ENCODE data around the gene XK.
"Not testable (repeated sequence)": the region's sequence is repeated elsewhere in the genome, so short reads cannot be mapped to it uniquely, and the experiment has no call there.

Gene XK, protein sequence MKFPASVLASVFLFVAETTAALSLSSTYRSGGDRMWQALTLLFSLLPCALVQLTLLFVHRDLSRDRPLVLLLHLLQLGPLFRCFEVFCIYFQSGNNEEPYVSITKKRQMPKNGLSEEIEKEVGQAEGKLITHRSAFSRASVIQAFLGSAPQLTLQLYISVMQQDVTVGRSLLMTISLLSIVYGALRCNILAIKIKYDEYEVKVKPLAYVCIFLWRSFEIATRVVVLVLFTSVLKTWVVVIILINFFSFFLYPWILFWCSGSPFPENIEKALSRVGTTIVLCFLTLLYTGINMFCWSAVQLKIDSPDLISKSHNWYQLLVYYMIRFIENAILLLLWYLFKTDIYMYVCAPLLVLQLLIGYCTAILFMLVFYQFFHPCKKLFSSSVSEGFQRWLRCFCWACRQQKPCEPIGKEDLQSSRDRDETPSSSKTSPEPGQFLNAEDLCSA

DNA sequence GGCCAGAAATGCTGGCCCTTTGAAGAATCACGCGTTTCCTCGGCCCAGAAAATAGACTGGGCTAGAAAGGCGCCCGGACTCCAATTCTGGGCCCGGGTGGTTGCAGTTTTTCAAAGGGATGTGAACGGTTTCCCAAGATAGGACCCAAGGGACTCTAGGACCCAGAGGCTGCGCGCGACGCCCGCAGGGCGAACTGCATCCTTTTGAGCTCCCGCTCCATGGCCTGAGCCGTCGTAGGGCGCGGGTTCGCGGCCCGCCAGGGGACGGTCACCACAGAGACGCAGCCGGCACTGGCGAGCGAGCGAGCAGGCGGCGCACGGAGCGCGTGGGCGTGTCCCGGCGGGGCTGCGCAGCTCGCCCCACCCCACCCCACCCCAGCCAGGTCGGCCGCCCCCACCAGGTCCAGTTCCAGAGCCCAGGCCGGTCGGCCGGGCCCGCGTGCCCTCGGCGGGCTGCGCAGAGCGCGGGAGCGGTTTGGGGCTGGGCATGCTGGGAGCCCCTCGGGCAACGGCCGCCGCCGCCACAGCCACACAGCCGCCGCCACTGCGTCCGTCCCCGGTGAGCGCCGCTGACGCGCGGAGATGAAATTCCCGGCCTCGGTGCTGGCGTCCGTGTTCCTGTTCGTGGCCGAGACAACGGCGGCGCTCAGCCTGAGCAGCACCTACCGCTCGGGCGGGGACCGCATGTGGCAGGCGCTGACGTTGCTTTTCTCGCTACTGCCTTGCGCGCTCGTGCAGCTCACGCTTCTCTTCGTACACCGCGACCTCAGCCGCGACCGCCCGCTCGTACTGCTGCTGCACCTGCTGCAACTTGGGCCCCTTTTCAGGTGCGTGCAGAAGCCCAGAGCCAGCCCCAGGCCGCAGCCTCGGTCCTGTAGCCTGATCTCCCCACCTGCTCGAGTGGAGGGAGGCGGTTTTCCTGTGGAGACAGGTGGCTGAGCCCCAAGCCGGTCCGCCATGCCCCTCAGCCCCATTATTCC, at the start of gene XK:
Gene XK (plus strand): TSS at position 411 of the 979 bp plus-strand sequence. CDS start 171 bp downstream, at position 582.
- peak; percentile 48 for DNase-seq
- in situ Hi-C loops (cut with HindIII; ENCODE audit: low pct_ligation_motif_present, low pct_unique_long_range_greater_than_20kb, low sequenced_read_pairs), result no loop called here

DNA sequence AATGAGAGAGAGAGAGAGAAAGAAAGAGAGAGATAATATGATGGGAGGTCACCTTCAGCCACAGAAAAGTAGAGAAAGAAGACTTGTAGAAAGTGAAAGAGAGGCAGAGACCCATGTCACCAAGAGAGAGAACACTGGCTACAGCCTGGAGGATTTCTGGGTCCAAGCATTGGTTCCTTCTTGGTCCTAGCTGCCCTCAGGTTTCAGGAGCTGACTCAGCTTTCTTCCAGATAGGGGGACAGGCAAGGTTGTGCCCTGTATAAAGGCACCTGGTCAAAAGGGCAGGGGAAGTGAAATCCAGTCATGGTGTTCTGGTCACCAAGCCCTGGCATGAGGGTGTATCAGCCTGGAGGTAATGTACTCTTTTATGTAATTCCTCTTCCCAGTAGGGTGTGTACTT, 47.5 kb upstream of the XK start:
- DNase-seq, result no peak
- in situ Hi-C loops (cut with HindIII; ENCODE audit: low pct_ligation_motif_present, low pct_unique_long_range_greater_than_20kb, low sequenced_read_pairs), result no loop called here

DNA sequence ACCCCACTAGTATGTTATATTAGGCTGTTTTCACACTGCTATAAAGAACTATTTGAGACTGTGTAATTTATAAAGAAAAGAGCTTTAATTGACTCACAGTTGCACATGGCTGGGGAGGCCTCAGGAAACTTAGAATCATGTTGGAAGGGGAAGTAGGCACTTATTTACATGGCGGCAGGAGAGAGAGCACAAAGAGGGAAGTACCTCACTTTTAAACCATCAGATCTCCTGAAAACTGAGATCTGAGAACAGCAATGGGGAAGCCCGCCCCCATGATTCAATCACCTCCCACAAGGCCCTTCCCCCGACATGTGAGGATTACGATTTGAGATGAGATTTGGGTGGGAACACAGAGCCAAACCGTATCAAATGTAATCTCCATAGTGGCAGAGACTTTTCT, 45.4 kb upstream of the XK start:
- in situ Hi-C loops (cut with HindIII; ENCODE audit: low pct_ligation_motif_present, low pct_unique_long_range_greater_than_20kb, low sequenced_read_pairs), result no loop called here
- no peak for DNase-seq

DNA sequence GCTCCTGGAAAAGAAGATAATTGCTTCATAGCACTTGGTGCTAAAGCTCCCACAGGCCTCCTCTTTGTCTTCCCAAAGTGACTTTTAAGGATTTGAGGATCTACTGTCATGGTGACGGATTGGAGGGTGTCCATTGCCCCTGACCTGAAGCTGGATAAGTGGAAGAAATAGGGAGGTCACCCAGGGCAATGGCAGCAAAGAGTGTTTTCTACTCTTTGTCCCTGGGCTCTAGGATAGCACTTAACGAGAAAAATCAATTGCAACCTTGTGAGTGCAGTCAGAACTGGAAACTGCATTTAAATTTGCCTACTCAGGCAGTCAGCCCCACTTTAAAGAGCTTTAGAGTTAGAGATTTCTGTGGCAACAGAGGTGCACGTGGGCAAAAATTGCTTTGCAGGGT, 43.7 kb upstream of the XK start:
- in situ Hi-C loops (cut with HindIII; ENCODE audit: low pct_ligation_motif_present, low pct_unique_long_range_greater_than_20kb, low sequenced_read_pairs), result no loop called here
- DNase-seq, result no peak

DNA sequence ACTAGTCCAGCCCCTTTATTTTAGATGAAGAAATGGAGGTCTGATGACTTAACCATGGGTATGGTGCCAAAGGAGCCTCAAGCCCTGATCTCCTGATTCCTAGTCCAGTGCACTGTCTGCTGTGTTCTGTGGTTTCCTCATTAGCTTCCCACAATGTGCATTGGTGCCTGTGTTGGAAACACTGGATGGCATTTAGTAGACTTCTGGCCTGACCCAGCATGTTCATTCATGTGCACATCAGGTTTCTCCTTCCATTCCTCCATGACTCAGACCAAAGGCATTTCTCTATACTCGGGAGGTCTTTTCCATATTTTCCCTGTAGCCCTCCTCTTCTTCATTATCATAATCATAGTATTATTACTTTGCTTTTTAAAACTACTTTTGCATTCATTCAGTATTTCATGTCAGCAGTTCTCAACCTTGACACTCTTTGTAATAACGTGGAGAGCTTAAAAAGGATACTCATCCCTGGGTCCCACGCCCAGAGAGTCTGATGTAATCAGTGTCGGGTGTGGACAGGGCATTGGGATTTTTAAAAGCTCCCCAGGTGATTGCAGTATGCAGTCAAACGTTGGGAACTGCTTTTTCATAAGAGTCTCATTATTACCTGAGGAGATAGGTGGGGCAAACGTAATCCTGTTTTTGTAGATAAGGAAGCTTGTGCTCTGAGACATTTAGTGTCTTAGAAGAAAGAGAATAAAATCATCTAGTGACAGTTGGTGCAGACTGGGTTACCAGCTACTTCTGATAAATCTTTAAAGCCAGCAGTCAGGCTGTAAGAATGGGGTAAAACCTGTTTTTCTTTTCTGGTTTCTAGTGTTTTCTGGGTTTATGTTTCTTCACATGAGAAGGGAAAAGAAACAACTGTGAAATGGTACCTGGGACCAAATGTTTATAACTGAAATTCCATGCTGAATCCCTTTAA, 40.9 kb upstream of the XK start:
- in situ Hi-C loops (cut with HindIII; ENCODE audit: low pct_ligation_motif_present, low pct_unique_long_range_greater_than_20kb, low sequenced_read_pairs), result no loop called here
- DNase-seq, result no peak

DNA sequence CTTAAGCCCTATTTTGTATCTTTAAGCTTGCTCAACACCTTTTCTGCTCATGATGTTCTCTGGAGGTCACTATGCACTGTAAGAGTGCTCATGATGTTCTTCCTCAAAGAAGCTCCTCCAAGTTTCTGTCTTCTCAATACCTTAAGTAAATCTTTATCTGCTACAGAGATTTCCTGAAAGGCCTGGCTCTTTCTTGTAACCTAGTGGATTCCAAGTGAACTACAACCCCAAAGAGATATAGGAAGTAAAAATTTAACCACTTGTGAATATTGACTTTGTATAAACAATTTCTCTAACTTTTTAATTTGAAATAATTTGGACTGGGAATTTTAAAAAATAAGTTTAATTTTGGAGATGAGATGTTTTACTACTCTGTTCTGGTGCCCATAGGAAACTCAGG, 39.3 kb upstream of the XK start:
- in situ Hi-C loops (cut with HindIII; ENCODE audit: low pct_ligation_motif_present, low pct_unique_long_range_greater_than_20kb, low sequenced_read_pairs), result no loop called here
- peak; percentile 0 for DNase-seq

DNA sequence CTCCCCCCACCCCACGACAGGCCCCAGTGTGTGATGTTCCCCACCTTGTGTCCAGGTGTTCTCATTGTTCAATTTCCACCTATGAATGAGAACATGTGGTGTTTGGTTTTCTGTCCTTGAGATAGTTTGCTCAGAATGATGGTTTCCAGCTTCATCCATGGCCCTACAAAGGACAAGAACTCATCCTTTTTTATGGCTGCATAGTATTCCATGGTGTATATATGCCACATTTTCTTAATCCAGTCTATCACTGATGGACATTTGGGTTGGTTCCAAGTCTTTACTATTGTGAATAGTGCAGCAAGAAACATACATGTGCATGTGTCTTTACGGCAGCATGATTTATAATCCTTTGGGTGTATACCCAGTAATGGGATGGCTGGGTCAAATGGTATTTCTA, 34.7 kb upstream of the XK start:
- in situ Hi-C loops (cut with HindIII; ENCODE audit: low pct_ligation_motif_present, low pct_unique_long_range_greater_than_20kb, low sequenced_read_pairs); DNase-seq: not testable (repeated sequence)

DNA sequence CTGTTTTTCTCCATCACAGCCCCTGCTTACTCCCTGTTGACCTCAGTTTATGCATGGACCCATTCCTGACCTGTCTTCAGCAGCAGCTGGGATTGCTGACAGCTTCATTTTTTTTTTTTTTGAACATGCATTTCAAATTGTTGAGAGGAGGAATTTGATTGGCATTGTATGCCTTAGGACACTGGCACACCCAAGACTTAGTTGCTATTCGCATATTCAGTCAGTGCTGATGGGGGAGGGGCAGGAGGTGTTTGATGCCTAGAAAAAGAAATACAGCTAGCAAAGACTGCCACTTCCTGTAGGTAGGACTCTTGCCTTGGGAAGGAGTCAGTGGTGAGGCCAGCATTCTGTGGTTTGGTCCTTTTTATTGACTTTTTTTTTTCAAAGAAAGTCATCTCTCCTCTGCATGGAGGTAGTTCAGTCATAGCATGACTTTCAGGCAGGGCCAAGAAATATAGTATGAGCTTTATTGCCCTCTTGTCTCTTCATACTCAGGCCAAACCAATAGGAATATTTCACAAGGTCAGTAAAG, 33.6 kb upstream of the XK start:
- in situ Hi-C loops (cut with HindIII; ENCODE audit: low pct_ligation_motif_present, low pct_unique_long_range_greater_than_20kb, low sequenced_read_pairs), result no loop called here
- DNase-seq, result no peak

DNA sequence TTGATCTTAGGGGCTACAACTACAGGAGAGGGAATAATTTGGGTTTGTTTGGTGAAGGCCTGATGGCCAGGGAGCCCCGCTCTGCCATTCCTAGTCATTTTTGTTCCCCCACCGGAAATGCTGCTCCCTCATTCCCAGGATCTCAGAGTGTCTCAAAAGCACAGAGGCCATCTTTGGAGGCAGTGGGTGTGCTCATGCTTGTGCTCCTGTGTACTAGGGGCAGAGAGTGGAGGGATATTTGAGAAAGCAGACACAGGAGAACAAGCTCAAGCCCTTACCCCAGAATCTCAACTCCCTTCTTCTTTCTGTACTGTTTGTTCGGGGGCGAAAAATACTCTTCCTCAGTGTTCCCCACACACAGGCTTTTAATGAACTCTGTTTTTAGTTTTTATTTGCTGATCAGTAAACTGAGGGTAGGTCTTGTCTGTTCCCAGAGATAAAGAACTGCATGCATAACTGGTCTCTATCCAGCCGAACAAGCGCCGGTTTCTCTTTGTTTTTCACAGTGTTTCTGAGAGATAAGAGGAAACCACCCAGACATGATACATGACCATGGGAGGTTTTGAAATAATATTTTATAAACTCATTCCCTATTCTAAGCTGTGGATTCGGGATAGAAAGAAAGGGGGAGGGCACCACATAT, 32.9 kb upstream of the XK start:
- in situ Hi-C loops (cut with HindIII; ENCODE audit: low pct_ligation_motif_present, low pct_unique_long_range_greater_than_20kb, low sequenced_read_pairs), result no loop called here

DNA sequence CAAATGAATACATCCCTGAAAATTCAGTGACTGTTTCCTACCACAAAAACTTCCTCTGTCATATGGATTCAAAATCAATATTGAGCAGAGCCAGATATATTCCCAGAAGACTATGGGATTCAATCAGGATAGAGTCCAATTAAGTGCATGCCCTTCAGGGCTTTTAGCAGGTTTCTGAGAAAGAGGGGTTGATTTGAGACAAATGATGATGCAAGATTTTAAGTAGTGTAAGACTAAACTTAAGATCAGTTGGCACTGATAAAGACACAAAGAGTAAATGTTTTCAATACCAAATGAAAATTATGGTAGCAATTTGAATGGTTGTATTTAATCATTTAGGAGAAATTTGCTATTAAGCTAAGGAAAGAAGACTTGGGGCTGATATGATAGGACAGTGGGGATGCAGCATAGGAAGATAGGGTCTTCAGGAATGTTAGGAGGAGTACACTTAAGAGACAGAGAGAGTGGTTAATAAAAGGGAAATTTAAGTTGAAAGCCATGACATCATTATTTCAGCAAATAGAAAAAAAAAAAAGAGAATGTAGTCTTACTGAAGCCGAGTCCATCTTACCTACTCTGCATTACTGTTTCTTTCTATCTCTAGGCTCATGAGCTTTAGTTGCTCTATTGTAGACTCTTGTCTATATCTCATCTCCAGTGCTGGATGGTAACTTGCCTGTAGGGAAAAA, 32.0 kb upstream of the XK start:
- in situ Hi-C loops (cut with HindIII; ENCODE audit: low pct_ligation_motif_present, low pct_unique_long_range_greater_than_20kb, low sequenced_read_pairs), result no loop called here
- DNase-seq, result no peak

More for the DNA sequence above, 32.9 kb upstream of the XK start:
- DNase-seq, result no peak

DNA sequence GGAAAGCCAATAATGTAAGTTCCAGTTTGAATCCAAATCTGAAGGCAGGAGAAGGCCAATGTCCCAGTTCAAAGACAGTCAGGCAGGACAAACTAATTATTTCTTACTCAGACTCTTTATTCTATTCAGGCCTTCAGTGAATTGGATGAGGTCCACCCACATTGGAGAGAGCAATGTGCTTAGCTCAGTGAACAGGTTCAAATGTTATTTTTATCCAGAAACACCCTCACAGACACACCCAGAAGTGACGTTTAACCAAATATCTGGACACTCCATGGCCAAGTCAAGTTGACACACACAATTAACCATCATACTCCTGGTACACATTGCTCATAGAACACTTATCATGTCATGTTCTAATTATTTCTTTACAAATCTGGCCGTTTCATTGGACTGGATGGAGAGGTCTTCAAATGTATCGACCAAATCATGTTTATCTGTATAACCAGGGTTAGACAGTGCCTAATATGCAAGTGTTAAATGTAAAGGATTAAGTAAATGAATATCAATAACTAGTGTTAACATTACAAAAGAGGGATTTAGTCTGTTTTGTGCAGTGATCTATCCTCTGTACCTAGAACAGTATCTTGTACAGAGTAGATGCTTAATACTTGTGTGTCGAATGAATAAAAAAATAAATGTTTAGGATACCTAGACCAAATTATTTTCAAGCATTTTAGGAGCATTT, 27.1 kb upstream of the XK start:
- in situ Hi-C loops (cut with HindIII; ENCODE audit: low pct_ligation_motif_present, low pct_unique_long_range_greater_than_20kb, low sequenced_read_pairs), result no loop called here
- no peak for DNase-seq

DNA sequence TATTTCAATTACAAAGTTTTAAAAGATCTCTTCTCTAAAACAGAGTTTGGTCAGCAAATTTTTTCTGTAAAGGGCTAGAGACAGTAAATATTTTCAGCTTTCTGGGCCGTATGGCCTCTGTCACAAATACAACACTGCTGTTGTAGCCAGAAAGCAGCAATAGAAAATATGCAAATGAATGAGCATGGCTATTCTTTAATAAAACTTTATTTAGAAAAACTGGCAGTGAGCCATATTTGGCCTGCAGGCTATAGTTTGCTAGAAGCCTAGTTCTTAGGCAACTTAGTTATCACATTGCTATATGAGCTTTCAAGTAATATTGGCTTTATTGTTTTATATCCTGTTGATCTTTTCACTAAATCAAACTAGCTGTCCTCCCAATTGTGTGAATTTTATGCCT, 26.5 kb upstream of the XK start:
- in situ Hi-C loops (cut with HindIII; ENCODE audit: low pct_ligation_motif_present, low pct_unique_long_range_greater_than_20kb, low sequenced_read_pairs), result no loop called here
- no peak for DNase-seq

DNA sequence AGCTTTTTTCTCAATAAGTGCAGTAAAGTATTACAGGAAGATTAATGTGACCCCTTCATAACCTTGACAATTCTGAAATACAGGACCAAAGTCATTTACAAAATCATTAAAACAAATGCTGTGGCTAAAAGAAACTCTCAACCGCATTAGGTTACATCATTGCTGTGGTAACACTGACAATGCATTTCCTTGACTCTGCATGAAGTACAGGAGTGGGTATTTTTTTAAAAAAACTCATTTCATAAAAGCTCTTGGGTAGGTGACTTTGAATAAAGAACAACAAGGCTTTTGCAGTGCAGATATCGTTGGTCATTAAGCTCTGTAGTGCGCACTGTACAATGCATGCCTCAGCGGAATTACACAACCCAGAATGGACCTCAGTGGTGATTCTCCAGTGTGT, 23.4 kb upstream of the XK start:
- DNase-seq, result no peak
- in situ Hi-C loops (cut with HindIII; ENCODE audit: low pct_ligation_motif_present, low pct_unique_long_range_greater_than_20kb, low sequenced_read_pairs), result no loop called here

DNA sequence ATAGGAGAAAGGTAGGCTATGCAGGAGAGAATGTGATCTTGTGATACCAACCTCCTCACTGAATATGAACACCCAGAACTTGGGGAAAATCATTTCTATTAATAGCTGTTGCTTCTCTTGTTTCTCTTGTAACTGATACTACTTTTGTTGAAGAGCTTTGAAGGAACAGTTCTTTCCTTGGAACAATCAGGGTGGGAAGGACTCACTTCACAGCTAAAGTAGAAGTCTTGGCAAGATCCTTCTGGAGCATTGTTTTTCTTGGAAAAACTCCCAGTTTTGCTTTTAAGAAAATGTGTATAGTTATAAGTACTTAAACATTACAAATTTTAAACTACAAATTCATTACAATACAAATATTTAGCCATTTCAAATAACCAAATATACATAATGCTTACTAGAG, 19.1 kb upstream of the XK start:
- DNase-seq, result no peak
- in situ Hi-C loops (cut with HindIII; ENCODE audit: low pct_ligation_motif_present, low pct_unique_long_range_greater_than_20kb, low sequenced_read_pairs), result no loop called here

DNA sequence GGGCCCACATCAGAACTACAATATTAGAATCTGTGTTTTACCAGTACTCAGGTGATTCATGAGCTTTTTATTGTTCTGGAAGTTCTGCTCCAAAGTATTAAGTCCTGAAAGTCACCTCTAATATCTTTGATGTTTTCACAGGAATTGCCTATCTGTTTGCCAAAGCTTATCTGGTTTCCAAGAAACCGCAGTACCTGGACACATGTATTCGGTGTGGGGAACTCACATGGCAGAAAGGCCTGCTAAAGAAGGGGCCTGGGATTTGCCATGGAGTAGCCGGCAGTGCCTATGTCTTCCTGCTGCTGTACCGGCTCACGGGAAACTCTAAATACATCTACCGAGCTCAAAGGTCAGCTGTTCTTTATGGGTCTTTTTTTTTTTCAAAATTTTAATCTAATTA, 18.4 kb upstream of the XK start:
- no peak for DNase-seq
- in situ Hi-C loops (cut with HindIII; ENCODE audit: low pct_ligation_motif_present, low pct_unique_long_range_greater_than_20kb, low sequenced_read_pairs), result no loop called here

DNA sequence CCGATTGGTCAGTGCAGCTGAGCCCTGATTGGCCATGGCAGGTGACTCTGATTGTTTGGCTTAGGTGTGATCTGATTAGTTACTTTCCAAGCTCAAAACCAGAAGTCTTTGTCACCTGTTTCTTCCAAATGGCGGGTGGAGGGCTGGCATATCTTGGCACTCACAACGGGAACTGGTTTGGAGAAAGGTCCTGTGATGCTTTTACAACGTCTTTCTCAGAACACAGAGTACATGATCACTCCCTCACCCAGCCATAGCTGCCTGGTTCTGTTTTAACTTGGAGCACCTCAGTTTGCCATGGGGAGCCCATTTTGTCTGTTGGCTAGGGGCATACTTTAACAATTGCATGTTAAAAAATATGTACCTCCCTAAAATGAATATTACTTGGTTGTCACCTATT, 13.0 kb upstream of the XK start:
- no peak for DNase-seq
- in situ Hi-C loops (cut with HindIII; ENCODE audit: low pct_ligation_motif_present, low pct_unique_long_range_greater_than_20kb, low sequenced_read_pairs), result no loop called here

DNA sequence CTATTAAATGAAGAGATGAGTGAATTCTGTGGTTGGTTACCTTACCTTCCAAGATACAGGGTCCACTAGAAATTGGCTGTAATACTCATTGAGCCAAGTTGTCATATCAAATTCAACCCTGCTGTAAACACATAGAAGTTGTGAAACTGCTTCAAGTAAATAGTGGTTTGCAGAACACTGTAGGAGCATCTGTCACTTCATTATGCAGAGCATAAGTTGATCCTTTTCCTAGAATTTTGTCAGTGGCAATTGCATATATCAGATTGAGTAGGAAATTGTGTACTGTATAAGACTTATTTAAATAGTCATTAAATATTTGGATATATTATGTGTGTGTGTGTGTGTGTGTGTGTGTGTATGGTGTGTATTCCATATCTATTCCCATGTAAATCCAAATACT, 8.8 kb upstream of the XK start:
- in situ Hi-C loops (cut with HindIII; ENCODE audit: low pct_ligation_motif_present, low pct_unique_long_range_greater_than_20kb, low sequenced_read_pairs), result no loop called here
- no peak for DNase-seq

Data from ACHN (cell line).